Mononuclear cell (primary cell): ENCODE measurements around the gene PTPRN2. TPM values are rescaled to one million over a fixed set of nuclear protein-coding genes. Genes with fewer than 3 reads are reported as not detected.

Experiments used
- H3K27me3 ChIP-seq: 2 replicates; pipeline ENCODE4 v1.6.0; 2011; ENCODE audit warnings: low read length, control low read depth; ENCODE audit not compliant: insufficient read depth
- H3K4me1 ChIP-seq: 2 replicates; pipeline ENCODE4 v1.5.1; 2011; ENCODE audit warnings: mild to moderate bottlenecking, low read length, control low read depth; ENCODE audit not compliant: insufficient read depth
- H3K4me3 ChIP-seq: 2 replicates; pipeline ENCODE4 v1.5.1; 2011; ENCODE audit warnings: mild to moderate bottlenecking, low read length, moderate library complexity
- H3K9me3 ChIP-seq: 2 replicates; pipeline ENCODE4 v1.5.1; 2011; ENCODE audit warnings: low read depth, mild to moderate bottlenecking, control low read depth, low read length
- total RNA-seq: library from RNA; depleted of rRNA; stranded (reverse); fragments of >200 nt; gene quantifications from one replicate; pipeline ENCODE4 v1.2.3, GENCODE V29; 2012

The PTPRN2 gene
- total RNA-seq, 1 donor, result 0.31 TPM

DNA sequence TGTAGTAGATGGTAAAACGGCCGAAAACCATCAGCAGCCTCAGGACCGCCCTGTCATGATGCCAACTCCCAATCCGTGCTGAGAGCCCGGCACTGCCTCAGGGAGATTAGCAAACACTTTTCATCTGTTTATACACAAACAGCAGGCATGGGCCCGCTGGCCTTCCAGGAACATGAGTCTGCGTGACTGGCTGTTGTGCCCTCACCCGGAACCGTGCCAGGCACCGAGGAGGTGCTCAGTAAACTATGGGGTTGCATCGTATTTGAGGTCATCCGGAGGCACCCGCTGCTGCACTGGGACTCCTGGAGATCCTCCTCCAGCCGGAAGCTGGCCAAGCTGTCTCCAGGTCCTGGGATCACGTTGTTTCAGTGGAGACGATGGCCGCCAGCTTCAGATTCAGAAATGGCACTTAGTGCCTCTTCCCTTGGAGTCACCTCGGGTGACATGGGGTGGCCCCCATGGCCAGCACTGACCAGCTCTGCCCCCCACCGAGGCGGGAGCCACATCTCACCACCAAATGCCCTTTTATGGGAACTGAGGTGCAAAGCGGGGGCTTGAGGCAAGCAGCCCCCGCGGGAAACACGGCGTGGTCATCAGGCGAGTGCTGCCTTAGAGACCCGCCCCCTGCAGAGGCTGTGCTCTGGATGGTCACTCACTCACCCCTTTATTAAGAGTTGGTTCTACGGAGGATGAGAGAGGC, 585.9 kb downstream of the PTPRN2 start:
- H3K9me3 ChIP-seq, result no peaks in the 10 kb centered on the region
- H3K27me3 ChIP-seq, result no peaks in the 10 kb centered on the region
- H3K4me1 ChIP-seq, result no peaks in the 10 kb centered on the region
- no peak overlapping the region for H3K4me3 ChIP-seq

GRCh38 chr7:158001003-158001402, 586.6 kb downstream of the PTPRN2 start:
- no peaks in the 10 kb centered on the region for H3K27me3 ChIP-seq
- no peaks in the 10 kb centered on the region for H3K4me1 ChIP-seq
- H3K4me3 ChIP-seq, result no peak overlapping the region
- no peaks in the 10 kb centered on the region for H3K9me3 ChIP-seq

DNA sequence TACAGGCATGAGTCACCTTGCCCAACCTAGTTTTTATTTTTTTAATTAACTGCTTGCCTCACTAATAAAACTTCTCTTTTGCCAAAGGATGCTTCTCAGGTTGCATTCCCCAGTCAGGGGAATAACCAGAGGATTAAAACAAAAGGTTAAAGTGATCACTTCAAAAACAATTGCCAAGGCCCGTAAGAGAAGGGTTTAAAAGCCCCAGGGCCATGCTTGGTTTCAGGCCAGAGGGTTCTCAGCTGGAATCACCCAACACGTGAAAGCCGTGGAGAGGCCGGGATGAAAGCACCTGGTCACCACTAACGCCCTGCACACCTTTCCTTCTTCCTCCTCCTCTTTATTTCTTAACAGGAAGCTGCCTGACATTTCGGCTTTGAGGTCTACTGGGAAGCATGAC, 587.5 kb downstream of the PTPRN2 start:
- Histone ChIP-seq H3K4me3 (no peak overlapping the region), H3K4me1 (no peaks in the 10 kb centered on the region), H3K27me3 (no peaks in the 10 kb centered on the region), H3K9me3 (no peaks in the 10 kb centered on the region)

- no peaks in the 10 kb centered on the region for H3K27me3 ChIP-seq
- H3K9me3 ChIP-seq, result no peaks in the 10 kb centered on the region
- no peak overlapping the region for H3K4me3 ChIP-seq
- H3K4me1 ChIP-seq, result no peaks in the 10 kb centered on the region
These were observed 588.6 kb downstream of the PTPRN2 start for GRCh38 chr7:157998884-157999552.

DNA sequence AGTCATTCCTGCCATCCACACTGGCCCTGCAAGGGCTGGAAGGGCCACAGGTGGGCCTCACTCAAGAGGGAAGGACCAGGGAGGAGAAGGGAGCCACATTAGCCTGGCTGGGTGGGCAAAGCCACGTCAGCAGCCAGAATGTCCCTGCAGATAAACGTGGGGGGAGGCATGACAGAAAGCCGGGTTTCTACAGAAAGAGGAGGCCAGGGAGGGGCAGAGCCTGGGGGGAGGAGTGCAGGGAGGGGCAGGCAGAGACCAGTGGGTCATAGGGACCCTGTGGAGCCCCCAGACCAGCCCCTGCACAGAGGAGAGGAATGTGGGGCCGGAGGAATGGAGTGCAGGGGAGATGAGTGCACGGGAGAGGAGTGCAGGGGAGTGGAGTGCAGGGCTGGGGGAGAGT, 590.2 kb downstream of the PTPRN2 start:
- Histone ChIP-seq H3K4me1 (no peaks in the 10 kb centered on the region), H3K27me3 (no peaks in the 10 kb centered on the region), H3K9me3 (no peaks in the 10 kb centered on the region)

GRCh38 chr7:157997080-157997440, 590.6 kb downstream of the PTPRN2 start:
- H3K27me3 ChIP-seq, result no peaks in the 10 kb centered on the region
- H3K4me1 ChIP-seq, result no peaks in the 10 kb centered on the region
- no peak overlapping the region for H3K4me3 ChIP-seq
- no peaks in the 10 kb centered on the region for H3K9me3 ChIP-seq

More for the DNA sequence above, 590.2 kb downstream of the PTPRN2 start:
- no peak overlapping the region for H3K4me3 ChIP-seq

DNA sequence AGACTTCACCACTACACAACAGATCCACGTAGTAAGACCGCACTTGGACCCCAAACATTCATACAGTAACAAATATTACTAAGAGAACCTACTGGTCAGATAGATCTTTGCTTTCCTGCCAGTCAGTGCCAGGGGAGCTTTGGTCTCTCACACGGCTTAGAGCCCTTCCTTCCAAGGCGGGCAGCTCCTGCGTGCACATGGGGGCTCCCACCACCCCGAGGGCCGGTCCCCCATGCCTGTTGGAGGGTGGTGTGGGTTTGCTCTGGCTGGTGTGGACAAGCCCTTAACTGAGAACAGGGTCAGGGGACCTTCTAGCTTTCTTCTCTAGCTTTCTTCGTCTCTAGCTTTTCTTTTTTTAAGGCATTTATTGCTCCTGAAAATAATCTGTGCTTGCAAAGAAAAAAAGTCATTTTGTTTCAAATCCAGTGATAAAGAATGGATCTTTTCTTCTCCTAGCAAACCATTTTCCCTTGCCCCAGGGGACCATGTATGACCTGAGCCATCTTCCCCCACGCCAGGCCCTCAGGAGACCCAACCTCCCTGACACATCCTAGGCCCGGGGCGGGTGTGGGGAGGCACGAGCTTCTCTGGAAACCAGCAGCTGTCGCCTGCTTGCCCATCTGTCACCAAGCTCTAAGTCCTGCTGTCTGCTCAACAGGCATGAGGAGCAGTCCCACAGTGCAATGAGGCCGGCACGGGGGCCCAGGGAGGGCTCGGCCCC, 591.1 kb downstream of the PTPRN2 start:
- H3K27me3 ChIP-seq, result no peaks in the 10 kb centered on the region
- H3K9me3 ChIP-seq, result no peaks in the 10 kb centered on the region
- no peak overlapping the region for H3K4me3 ChIP-seq
- H3K4me1 ChIP-seq, result no peaks in the 10 kb centered on the region

- H3K4me1 ChIP-seq, result no peaks in the 10 kb centered on the region
- no peak overlapping the region for H3K4me3 ChIP-seq
- no peaks in the 10 kb centered on the region for H3K9me3 ChIP-seq
- no peaks in the 10 kb centered on the region for H3K27me3 ChIP-seq
These were observed 591.8 kb downstream of the PTPRN2 start for GRCh38 chr7:157995815-157996214.

- no peak overlapping the region for H3K4me3 ChIP-seq
- H3K4me1 ChIP-seq, result no peaks in the 10 kb centered on the region
- H3K9me3 ChIP-seq, result no peaks in the 10 kb centered on the region
- no peaks in the 10 kb centered on the region for H3K27me3 ChIP-seq
These were observed 593.3 kb downstream of the PTPRN2 start for GRCh38 chr7:157994319-157994718.

GRCh38 chr7:157993406-157994105, 594.1 kb downstream of the PTPRN2 start:
- no peaks in the 10 kb centered on the region for H3K27me3 ChIP-seq
- H3K4me3 ChIP-seq, result no peak overlapping the region
- H3K4me1 ChIP-seq, result no peaks in the 10 kb centered on the region
- H3K9me3 ChIP-seq, result no peaks in the 10 kb centered on the region

DNA sequence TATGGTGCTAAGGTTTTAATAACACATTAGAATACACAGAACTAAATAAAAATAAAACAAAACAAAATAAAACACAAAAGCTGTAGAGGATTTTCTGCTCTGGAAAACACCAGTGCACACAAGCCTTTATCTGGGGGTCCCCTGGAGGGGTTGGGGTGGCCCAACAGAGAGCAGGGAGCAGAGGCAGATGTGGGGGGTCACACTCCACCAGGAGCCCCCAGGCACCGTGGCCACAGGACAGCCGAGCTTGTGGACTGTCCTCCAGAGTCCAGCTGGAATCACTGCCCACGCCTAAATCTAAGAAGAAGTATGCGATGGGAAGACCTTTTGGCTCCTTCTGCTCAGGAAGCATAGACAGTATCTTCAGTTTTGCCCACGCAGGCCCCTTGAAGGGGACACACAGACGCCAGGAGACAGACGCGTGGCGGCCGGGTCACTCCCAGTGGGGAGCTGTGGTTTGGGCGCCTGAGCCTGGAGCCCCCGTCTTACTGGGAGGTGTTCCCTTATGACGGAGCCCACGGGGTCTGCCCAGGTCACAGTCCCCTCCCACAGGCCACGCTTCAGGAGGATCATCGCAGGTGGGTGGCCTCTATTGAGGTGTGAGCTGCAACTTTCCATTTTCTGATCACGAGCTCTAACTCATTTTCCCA, 595.0 kb downstream of the PTPRN2 start:
- H3K27me3 ChIP-seq, result no peaks in the 10 kb centered on the region
- no peaks in the 10 kb centered on the region for H3K9me3 ChIP-seq
- H3K4me3 ChIP-seq, result no peak overlapping the region
- H3K4me1 ChIP-seq, result no peaks in the 10 kb centered on the region

GRCh38 chr7:157991761-157992160, 595.9 kb downstream of the PTPRN2 start:
- H3K4me3 ChIP-seq, result no peak overlapping the region
- H3K27me3 ChIP-seq, result no peaks in the 10 kb centered on the region
- no peaks in the 10 kb centered on the region for H3K9me3 ChIP-seq
- H3K4me1 ChIP-seq, result no peaks in the 10 kb centered on the region

GRCh38 chr7:157991351-157991750, 596.3 kb downstream of the PTPRN2 start:
- H3K4me1 ChIP-seq, result no peaks in the 10 kb centered on the region
- H3K9me3 ChIP-seq, result no peaks in the 10 kb centered on the region
- no peak overlapping the region for H3K4me3 ChIP-seq
- no peaks in the 10 kb centered on the region for H3K27me3 ChIP-seq

- H3K4me3 ChIP-seq, result no peak overlapping the region
- H3K9me3 ChIP-seq, result no peaks in the 10 kb centered on the region
These were observed 596.8 kb downstream of the PTPRN2 start for GRCh38 chr7:157990881-157991250.

More at GRCh38 chr7:157990881-157991250, 596.8 kb downstream of the PTPRN2 start:
- Histone ChIP-seq H3K4me1 (no peaks in the 10 kb centered on the region), H3K27me3 (no peaks in the 10 kb centered on the region)
